Esophagus squamous epithelium (tissue), 5 donors: Measurements from ENCODE around the gene EHF. TPM values are rescaled to one million over a fixed set of nuclear protein-coding genes. Genes with fewer than 3 reads are reported as not detected.

Experiments
- DNase-seq: peaks from one replicate; lab custom pipeline; 2025; lab: John Stamatoyannopoulos, UW
- H3K27ac ChIP-seq, 4 donors: fragments of 200-600 bp; sonication (generic); one replicate each; pipeline ENCODE4 v1.5.1; 2016 to 2019; ENCODE audit warnings: mild to moderate bottlenecking in 1 of 4
- H3K27me3 ChIP-seq, 4 donors: fragments of 200-600 bp; sonication (generic); 1 replicate in 3 of 4; 2 replicates in 1 of 4; pipeline versions ENCODE4 v1.5.1 to v1.6.0; 2017 to 2021; ENCODE audit warnings: antibody characterized with exemption in 1 of 4
- H3K36me3 ChIP-seq, 3 donors: fragments of 200-600 bp; sonication (generic); one replicate each; pipeline ENCODE4 v1.5.1; 2016 to 2019
- H3K4me1 ChIP-seq, 3 donors: fragments of 200-600 bp; sonication (generic); one replicate each; pipeline ENCODE4 v1.5.1; 2017 to 2019
- H3K4me3 ChIP-seq, 4 donors: fragments of 200-600 bp; sonication (generic); 1 replicate in 3 of 4; 2 replicates in 1 of 4; pipeline ENCODE4 v1.5.1; 2016 to 2019; ENCODE audit warnings: mild to moderate bottlenecking in 2 of 4, moderate library complexity in 1 of 4
- H3K9me3 ChIP-seq, 3 donors: fragments of 200-600 bp; sonication (generic); one replicate each; pipeline ENCODE4 v1.5.1; 2016 to 2019
- CTCF ChIP-seq, 6 experiments: fragments of 450-650 bp in 4 of 6; fragments of 200-600 bp in 2 of 6; sonication (generic) in 2 of 6; IDR thresholded peaks; one replicate each; pipeline ENCODE4 v1.5.1; 2016 to 2019; ENCODE audit warnings: antibody characterized with exemption in 6 of 6, mild to moderate bottlenecking in 4 of 6, moderate library complexity in 4 of 6
- POLR2A ChIP-seq, 4 donors: fragments of 450-650 bp; IDR thresholded peaks; one replicate each; pipeline ENCODE4 v1.6.1; 2017; ENCODE audit warnings: antibody characterized with exemption in 4 of 4, mild to moderate bottlenecking in 4 of 4, moderate library complexity in 3 of 4
- WGBS, 2 donors: methylation state at CpG; one replicate each; pipeline ENCODE4 v1.1.5; 2018; 5-methylcytosine and 5-hydroxymethylcytosine counted together
- intact Hi-C: fragments of 100-400 bp; cut with DNase I; formaldehyde crosslinking; loops from one replicate; pipeline ENCODE4 v1.15.0; 2022
- total RNA-seq, 4 donors: library from RNA; depleted of rRNA; stranded (reverse); fragments of >200 nt; gene quantifications; one replicate each; pipeline ENCODE4 v1.1.0, GENCODE V29; 2016
- donor health status: DM: yes; HTN: yes; CAD: no.

Gene EHF
- total RNA-seq, 4 donors from 2014 or later, result 265 to 388 (median 325) TPM

- H3K27ac ChIP-seq, result no peak overlapping the region
- TF ChIP-seq CTCF (IDR thresholded peaks at IDR 0.05) (no peak), POLR2A (IDR thresholded peaks at IDR 0.05) (no peak)
These were observed 14.4 kb upstream of the EHF start for GRCh38 chr11:34606326-34607120.

GRCh38 chr11:34609187-34609751 lies 11.6 kb upstream of the EHF start:
- Histone ChIP-seq H3K27me3 (no peaks in the 10 kb centered on the region), H3K9me3 (no peaks in the 10 kb centered on the region), H3K27ac (peak overlapping the region; percentile 57 to 85 (median 69)), H3K4me3 (no peak overlapping the region), H3K36me3 (no peaks in the 10 kb centered on the region), H3K4me1 (peaks cover 9 to 79% (median 14%) of the 10 kb centered on the region in 3 donors)
- intact Hi-C loops, result no loop called here
- no peak for DNase-seq
- TF ChIP-seq CTCF (IDR thresholded peaks at IDR 0.05), result no peak
- no peak for TF ChIP-seq POLR2A (IDR thresholded peaks at IDR 0.05)
- WGBS, 2 donors, result 75% methylated on average over 6 to 7 of the region's 7 CpGs

More at GRCh38 chr11:34606326-34607120, 14.4 kb upstream of the EHF start:
- no peaks in the 10 kb centered on the region for H3K9me3 ChIP-seq
- H3K27me3 ChIP-seq, result no peaks in the 10 kb centered on the region
- H3K36me3 ChIP-seq, result no peaks in the 10 kb centered on the region
- no peak overlapping the region for H3K4me3 ChIP-seq
- no peak for DNase-seq
- intact Hi-C loops, result no loop called here
- H3K4me1 ChIP-seq, result peaks cover 8 to 75% (median 13%) of the 10 kb centered on the region in 3 donors
- WGBS, 2 donors, result 61 to 62% methylated on average over 4 of the region's 4 CpGs

- no peak overlapping the region for H3K4me3 ChIP-seq
- TF ChIP-seq CTCF (IDR thresholded peaks at IDR 0.05), result no peak
- no peak for TF ChIP-seq POLR2A (IDR thresholded peaks at IDR 0.05)
- no peaks in the 10 kb centered on the region for H3K36me3 ChIP-seq
- no peaks in the 10 kb centered on the region for H3K9me3 ChIP-seq
- H3K4me1 ChIP-seq, result peaks cover 9 to 82% (median 14%) of the 10 kb centered on the region in 3 donors
- intact Hi-C loops, result no loop called here
- WGBS, 2 donors, result 57 to 72% methylated on average over 7 of the region's 7 CpGs
- H3K27me3 ChIP-seq, result no peaks in the 10 kb centered on the region
- H3K27ac ChIP-seq, result peak overlapping the region; percentile 57 to 85 (median 78)
- DNase-seq, result no peak
These were observed 11.0 kb upstream of the EHF start for GRCh38 chr11:34609850-34610249.

- H3K27me3 ChIP-seq, result no peaks in the 10 kb centered on the region
- intact Hi-C loops, result no loop called here
- no peak for DNase-seq
- H3K27ac ChIP-seq, result peak overlapping the region; percentile 47 to 85 (median 78)
- TF ChIP-seq POLR2A (IDR thresholded peaks at IDR 0.05) (no peak), CTCF (IDR thresholded peaks at IDR 0.05) (no peak)
- WGBS, 2 donors, result 47 to 67% methylated on average over 5 of the region's 5 CpGs
- no peak overlapping the region for H3K4me3 ChIP-seq
- no peaks in the 10 kb centered on the region for H3K9me3 ChIP-seq
- no peaks in the 10 kb centered on the region for H3K36me3 ChIP-seq
- peaks cover 9 to 81% (median 14%) of the 10 kb centered on the region in 3 donors for H3K4me1 ChIP-seq
These were observed 10.4 kb upstream of the EHF start for GRCh38 chr11:34610324-34611041.

- H3K9me3 ChIP-seq, result no peaks in the 10 kb centered on the region
- H3K4me1 ChIP-seq, result peaks cover 7 to 68% (median 9%) of the 10 kb centered on the region in 3 donors
- intact Hi-C loops, result no loop called here
- H3K27ac ChIP-seq, result no peak overlapping the region
- no peaks in the 10 kb centered on the region for H3K36me3 ChIP-seq
- no peak for DNase-seq
- H3K27me3 ChIP-seq, result no peaks in the 10 kb centered on the region
- no peak overlapping the region for H3K4me3 ChIP-seq
- TF ChIP-seq CTCF (IDR thresholded peaks at IDR 0.05) (no peak), POLR2A (IDR thresholded peaks at IDR 0.05) (no peak)
These were observed 7.9 kb upstream of the EHF start for GRCh38 chr11:34613015-34613414.
